CD8-positive, alpha-beta memory T cell (primary cell): Measurements from ENCODE around the gene TPRX1. TPM values are rescaled to one million over a fixed set of nuclear protein-coding genes. Genes with fewer than 3 reads are reported as not detected.
"Not testable (repeated sequence)": the region's sequence is repeated elsewhere in the genome, so short reads cannot be mapped to it uniquely, and the experiment has no call there.

Experiments used
- CTCF ChIA-PET: fragments of 350-600 bp; sonication (Branson Sonifier 250); formaldehyde crosslinking; loops from one replicate; lab custom pipeline; 2021; ENCODE audit warnings: antibody characterized with exemption; lab: Charles Lee
- POLR2A ChIA-PET: fragments of 350-600 bp; sonication (Branson Sonifier 250); formaldehyde crosslinking; loops from one replicate; lab custom pipeline; 2021; ENCODE audit warnings: antibody characterized with exemption; lab: Charles Lee
- DNase-seq, 5 donors: peaks; one replicate each; pipeline versions ENCODE4 v3.0.0 to v3.0.0-alpha.2; 2020 to 2022; ENCODE audit warnings: mixed read lengths in 1 of 5
- H3K27ac ChIP-seq: one replicate; pipeline ENCODE4 v1.7.0; 2013; ENCODE audit warnings: low read depth, mild to moderate bottlenecking, low read length, moderate library complexity
- H3K27me3 ChIP-seq: 2 replicates; pipeline ENCODE4 v1.7.0; 2013; ENCODE audit warnings: low read length, mild to moderate bottlenecking; ENCODE audit not compliant: insufficient read depth, poor library complexity, severe bottlenecking
- H3K36me3 ChIP-seq: 2 replicates; pipeline ENCODE4 v1.7.0; 2013; ENCODE audit warnings: mild to moderate bottlenecking, low read length, moderate library complexity; ENCODE audit not compliant: insufficient read depth
- H3K4me1 ChIP-seq: 2 replicates; pipeline ENCODE4 v1.7.0; 2013; ENCODE audit warnings: mild to moderate bottlenecking, low read length, moderate library complexity; ENCODE audit not compliant: insufficient read depth
- H3K4me3 ChIP-seq: 2 replicates; pipeline ENCODE4 v1.7.0; 2013; ENCODE audit warnings: mild to moderate bottlenecking, low read length
- H3K9me3 ChIP-seq: 2 replicates; pipeline ENCODE4 v1.7.0; 2013; ENCODE audit warnings: mild to moderate bottlenecking, low read length
- H3K27ac Mint-ChIP-seq, 8 donors: one replicate each; pipeline ENCODE4 v1.8.0; 2020 to 2021; ENCODE audit warnings: mixed read lengths in 8 of 8, mild to moderate bottlenecking in 6 of 8, inconsistent platforms in 3 of 8, moderate library complexity in 3 of 8
- H3K27me3 Mint-ChIP-seq, 2 donors: one replicate each; pipeline ENCODE4 v1.8.0; 2020 to 2021; ENCODE audit warnings: mixed read lengths in 2 of 2, mild to moderate bottlenecking in 1 of 2, moderate library complexity in 1 of 2
- H3K36me3 Mint-ChIP-seq, 3 donors: one replicate each; pipeline ENCODE4 v1.8.0; 2020 to 2021; ENCODE audit warnings: mixed read lengths in 3 of 3, inconsistent platforms in 1 of 3, mild to moderate bottlenecking in 1 of 3
- H3K4me1 Mint-ChIP-seq, 3 donors: one replicate each; pipeline ENCODE4 v1.8.0; 2020 to 2021; ENCODE audit warnings: mixed read lengths in 3 of 3, inconsistent platforms in 1 of 3, mild to moderate bottlenecking in 1 of 3
- H3K4me3 Mint-ChIP-seq, 7 donors: one replicate each; pipeline ENCODE4 v1.8.0; 2020 to 2021; ENCODE audit warnings: mixed read lengths in 7 of 7, mild to moderate bottlenecking in 6 of 7, moderate library complexity in 4 of 7, inconsistent platforms in 2 of 7
- H3K9me3 Mint-ChIP-seq, 5 donors: one replicate each; pipeline ENCODE4 v1.8.0; 2020 to 2022; ENCODE audit warnings: mixed read lengths in 5 of 5, mild to moderate bottlenecking in 3 of 5, moderate library complexity in 2 of 5, inconsistent platforms in 1 of 5
- polyA plus RNA-seq: library from polyadenylated mRNA; unstranded; fragments of 300-500 nt; fragmentation: Illumina TruSeq; gene quantifications from one replicate; pipeline ENCODE4 v1.2.3, GENCODE V29; 2021
- total RNA-seq, 2 experiments: library from RNA; stranded (reverse); gene quantifications; one replicate each; pipeline ENCODE4 v1.2.3, GENCODE V29; 2021

Gene TPRX1
- total RNA-seq (not detected), polyA plus RNA-seq (not detected)

GRCh38 chr19:47804451-47804850 is at the start of gene TPRX1:
TPRX1 (minus strand) TSS chr19:47804551; CDS start chr19:47804539, 12 bp downstream.
- H3K27me3 Mint-ChIP-seq = peaks cover 3 to 13% of the 10 kb centered on the region in 2 donors
- H3K4me1 Mint-ChIP-seq, H3K27me3 ChIP-seq, H3K27ac ChIP-seq, DNase-seq, CTCF ChIA-PET, H3K9me3 ChIP-seq, H3K4me1 ChIP-seq, POLR2A ChIA-PET, H3K36me3 ChIP-seq, H3K36me3 Mint-ChIP-seq, H3K9me3 Mint-ChIP-seq, H3K4me3 ChIP-seq, H3K27ac Mint-ChIP-seq, H3K4me3 Mint-ChIP-seq: not testable (repeated sequence)

- Mint-ChIP-seq H3K9me3 (no peaks in the 10 kb centered on the region), H3K4me3 (no peak overlapping the region), H3K27me3 (peaks cover 49 to 66% of the 10 kb centered on the region in 2 donors), H3K36me3 (no peaks in the 10 kb centered on the region), H3K27ac (no peak overlapping the region), H3K4me1 (peaks cover 6 to 10% (median 8%) of the 10 kb centered on the region in 3 donors)
- Histone ChIP-seq H3K27me3 (peaks cover 13% of the 10 kb centered on the region), H3K4me3 (no peak overlapping the region), H3K4me1 (no peaks in the 10 kb centered on the region), H3K27ac (no peak overlapping the region), H3K36me3 (no peaks in the 10 kb centered on the region), H3K9me3 (no peaks in the 10 kb centered on the region)
- CTCF ChIA-PET = interaction anchor here (0.8 kb wide), 1 partner anchor 88 kb away, joined by 3 read pairs; no protein-coding TSS in a partner anchor
- POLR2A ChIA-PET = no interaction called here
- no peak for DNase-seq
These were observed 48.7 kb upstream of the TPRX1 start for GRCh38 chr19:47853003-47853402.

- no peak overlapping the region for H3K4me3 ChIP-seq
- ChIA-PET POLR2A (no interaction called here), CTCF (interaction anchor here (0.8 kb wide), 1 partner anchor 31 kb away, joined by 3 read pairs; no protein-coding TSS in a partner anchor)
- H3K27me3 ChIP-seq = peaks cover 13% of the 10 kb centered on the region
- DNase-seq = no peak
- no peaks in the 10 kb centered on the region for H3K4me1 ChIP-seq
- no peak overlapping the region for H3K27ac Mint-ChIP-seq
- no peak overlapping the region for H3K27ac ChIP-seq
- H3K4me1 Mint-ChIP-seq = peaks cover 3 to 10% (median 7%) of the 10 kb centered on the region in 3 donors
- peak overlapping the region in 1 of 7 donors; percentile 24 for H3K4me3 Mint-ChIP-seq
- H3K36me3 Mint-ChIP-seq = no peaks in the 10 kb centered on the region
- no peaks in the 10 kb centered on the region for H3K36me3 ChIP-seq
- H3K9me3 Mint-ChIP-seq = no peaks in the 10 kb centered on the region
- H3K9me3 ChIP-seq = no peaks in the 10 kb centered on the region
- H3K27me3 Mint-ChIP-seq = peaks cover 49 to 61% of the 10 kb centered on the region in 2 donors
These were observed 44.6 kb upstream of the TPRX1 start for GRCh38 chr19:47848823-47849473.

- no peak for DNase-seq
- H3K4me3 Mint-ChIP-seq = peak overlapping the region in 1 of 7 donors; percentile 46
- H3K9me3 Mint-ChIP-seq = no peaks in the 10 kb centered on the region
- H3K27ac Mint-ChIP-seq = no peak overlapping the region
- ChIA-PET POLR2A (no interaction called here), CTCF (no interaction called here)
- peaks cover 3 to 10% (median 7%) of the 10 kb centered on the region in 3 donors for H3K4me1 Mint-ChIP-seq
- no peaks in the 10 kb centered on the region for H3K36me3 Mint-ChIP-seq
- H3K4me3 ChIP-seq = no peak overlapping the region
- H3K9me3 ChIP-seq = no peaks in the 10 kb centered on the region
- peaks cover 46 to 59% of the 10 kb centered on the region in 2 donors for H3K27me3 Mint-ChIP-seq
- no peak overlapping the region for H3K27ac ChIP-seq
- no peaks in the 10 kb centered on the region for H3K36me3 ChIP-seq
- no peaks in the 10 kb centered on the region for H3K4me1 ChIP-seq
- peaks cover 13% of the 10 kb centered on the region for H3K27me3 ChIP-seq
These were observed 44.1 kb upstream of the TPRX1 start for GRCh38 chr19:47848425-47848822.

GRCh38 chr19:47842941-47843340 is 38.6 kb upstream of the TPRX1 start:
- Histone ChIP-seq H3K27me3 (no peaks in the 10 kb centered on the region), H3K9me3 (no peaks in the 10 kb centered on the region), H3K27ac (no peak overlapping the region), H3K36me3 (no peaks in the 10 kb centered on the region), H3K4me1 (no peaks in the 10 kb centered on the region), H3K4me3 (no peak overlapping the region)
- no peak overlapping the region for H3K4me3 Mint-ChIP-seq
- peaks cover 0 to 6% (median 4%) of the 10 kb centered on the region in 3 donors for H3K4me1 Mint-ChIP-seq
- H3K36me3 Mint-ChIP-seq = no peaks in the 10 kb centered on the region
- ChIA-PET POLR2A (no interaction called here), CTCF (no interaction called here)
- H3K9me3 Mint-ChIP-seq = peaks cover 0 to 1% (median 0%) of the 10 kb centered on the region in 5 donors
- DNase-seq = no peak
- no peak overlapping the region for H3K27ac Mint-ChIP-seq
- H3K27me3 Mint-ChIP-seq = peaks cover 21 to 43% of the 10 kb centered on the region in 2 donors

GRCh38 chr19:47839913-47840312 is 35.6 kb upstream of the TPRX1 start:
- Histone ChIP-seq H3K9me3 (no peaks in the 10 kb centered on the region), H3K27ac (no peak overlapping the region), H3K4me1 (no peaks in the 10 kb centered on the region), H3K36me3 (no peaks in the 10 kb centered on the region), H3K27me3 (no peaks in the 10 kb centered on the region), H3K4me3 (no peak overlapping the region)
- no peak for DNase-seq
- H3K4me3 Mint-ChIP-seq = no peak overlapping the region
- no peak overlapping the region for H3K27ac Mint-ChIP-seq
- H3K27me3 Mint-ChIP-seq = peaks cover 16 to 30% of the 10 kb centered on the region in 2 donors
- peaks cover 0 to 6% (median 4%) of the 10 kb centered on the region in 3 donors for H3K4me1 Mint-ChIP-seq
- peaks cover 0 to 1% (median 0%) of the 10 kb centered on the region in 5 donors for H3K9me3 Mint-ChIP-seq
- POLR2A ChIA-PET = no interaction called here
- CTCF ChIA-PET = interaction anchor here (1.2 kb wide), 1 partner anchor 26 kb away, joined by 3 read pairs; no protein-coding TSS in a partner anchor
- no peaks in the 10 kb centered on the region for H3K36me3 Mint-ChIP-seq

GRCh38 chr19:47839411-47839810 is 35.1 kb upstream of the TPRX1 start:
- Histone ChIP-seq H3K4me3 (no peak overlapping the region), H3K4me1 (no peaks in the 10 kb centered on the region), H3K9me3 (no peaks in the 10 kb centered on the region), H3K36me3 (no peaks in the 10 kb centered on the region), H3K27me3 (no peaks in the 10 kb centered on the region), H3K27ac (no peak overlapping the region)
- DNase-seq = no peak
- H3K27me3 Mint-ChIP-seq = peaks cover 16 to 28% of the 10 kb centered on the region in 2 donors
- H3K4me1 Mint-ChIP-seq = peaks cover 0 to 6% (median 4%) of the 10 kb centered on the region in 3 donors
- no peak overlapping the region for H3K4me3 Mint-ChIP-seq
- CTCF ChIA-PET = interaction anchor here (1.2 kb wide), 1 partner anchor 27 kb away, joined by 3 read pairs; no protein-coding TSS in a partner anchor
- POLR2A ChIA-PET = no interaction called here
- no peak overlapping the region for H3K27ac Mint-ChIP-seq
- H3K36me3 Mint-ChIP-seq = no peaks in the 10 kb centered on the region
- H3K9me3 Mint-ChIP-seq = peaks cover 0 to 1% (median 0%) of the 10 kb centered on the region in 5 donors

GRCh38 chr19:47836038-47836437 is 31.7 kb upstream of the TPRX1 start:
- no peak overlapping the region for H3K27ac ChIP-seq
- Mint-ChIP-seq H3K27me3 (peaks cover 8 to 13% of the 10 kb centered on the region in 2 donors), H3K27ac (no peak overlapping the region), H3K4me1 (no peaks in the 10 kb centered on the region), H3K36me3 (no peaks in the 10 kb centered on the region), H3K4me3 (no peak overlapping the region), H3K9me3 (no peaks in the 10 kb centered on the region)
- no peaks in the 10 kb centered on the region for H3K4me1 ChIP-seq
- CTCF ChIA-PET = no interaction called here
- POLR2A ChIA-PET = no interaction called here
- no peak overlapping the region for H3K4me3 ChIP-seq
- DNase-seq = no peak
- H3K36me3 ChIP-seq = no peaks in the 10 kb centered on the region
- no peaks in the 10 kb centered on the region for H3K9me3 ChIP-seq
- H3K27me3 ChIP-seq = no peaks in the 10 kb centered on the region
